Activated CD8-positive, alpha-beta T cell treated with anti-CD3 and anti-CD28 coated beads, Interleukin-2, amount 10 ng/mL, durations not matched to agents 7 days and 5 days (primary cell): ENCODE data around the gene NAA40. TPM values are rescaled to one million over a fixed set of nuclear protein-coding genes. Genes with fewer than 3 reads are reported as not detected.
"Not testable (repeated sequence)": the region's sequence is repeated elsewhere in the genome, so short reads cannot be mapped to it uniquely, and the experiment has no call there.

Experiments
- ATAC-seq: fragments of 150-1000 bp; cut with Tn5 transposase; one replicate; pipeline ENCODE4 v1.10.0; 2021; ENCODE audit warnings: moderate library complexity
- CTCF ChIA-PET: fragments of 350-600 bp; sonication (Branson Sonifier 250); formaldehyde crosslinking; loops from one replicate; lab custom pipeline; 2021; ENCODE audit warnings: antibody characterized with exemption; lab: Charles Lee
- POLR2A ChIA-PET: fragments of 350-600 bp; sonication (Branson Sonifier 250); formaldehyde crosslinking; loops from one replicate; lab custom pipeline; 2021; ENCODE audit warnings: antibody characterized with exemption; lab: Charles Lee
- DNase-seq: peaks from one replicate; pipeline ENCODE4 v3.0.0-alpha.2; 2020
- H3K27ac Mint-ChIP-seq: one replicate; pipeline ENCODE4 v1.8.0; 2021; ENCODE audit warnings: mild to moderate bottlenecking, mixed read lengths
- H3K27me3 Mint-ChIP-seq: one replicate; pipeline ENCODE4 v1.8.0; 2021; ENCODE audit warnings: low read depth, mixed read lengths
- H3K36me3 Mint-ChIP-seq: one replicate; pipeline ENCODE4 v1.8.0; 2021; ENCODE audit warnings: low read depth, mixed read lengths
- H3K4me1 Mint-ChIP-seq: one replicate; pipeline ENCODE4 v1.8.0; 2021; ENCODE audit warnings: low read depth, mixed read lengths
- H3K4me3 Mint-ChIP-seq: one replicate; pipeline ENCODE4 v1.8.0; 2021; ENCODE audit warnings: mild to moderate bottlenecking, mixed read lengths
- H3K9me3 Mint-ChIP-seq: one replicate; pipeline ENCODE4 v1.8.0; 2022; ENCODE audit warnings: mixed read lengths; ENCODE audit not compliant: insufficient read depth
- total RNA-seq, 2 experiments: library from RNA; stranded (reverse); gene quantifications; one replicate each; pipeline ENCODE4 v1.2.3, GENCODE V29; 2021

Gene NAA40
- total RNA-seq, 2 experiments from 2014 or later: 42.6 to 44.9 TPM

- ChIA-PET POLR2A (no interaction called here), CTCF (interaction anchor here (1.0 to 1.4 kb wide), 2 partner anchors 25 to 133 kb away, joined by 3 read pairs; no protein-coding TSS in a partner anchor)
- H3K4me3 Mint-ChIP-seq: no peak overlapping the region
- no peaks in the 10 kb centered on the region for H3K9me3 Mint-ChIP-seq
- peaks cover 18% of the 10 kb centered on the region for H3K36me3 Mint-ChIP-seq
- H3K27me3 Mint-ChIP-seq: peaks cover 2% of the 10 kb centered on the region
- ATAC-seq (no peak), DNase-seq (no peak)
- peaks cover 15% of the 10 kb centered on the region for H3K4me1 Mint-ChIP-seq
- no peak overlapping the region for H3K27ac Mint-ChIP-seq
Observed at GRCh38 chr11:63970902-63971301, 32.1 kb downstream of the NAA40 start.

- POLR2A ChIA-PET: interaction anchor here (1.1 to 1.3 kb wide), 2 partner anchors 12 to 63 kb away, joined by 3 to 7 read pairs; no protein-coding TSS in a partner anchor
- peak overlapping the region; percentile 100 for H3K4me3 Mint-ChIP-seq
- H3K9me3 Mint-ChIP-seq, H3K27me3 Mint-ChIP-seq, DNase-seq, ATAC-seq: not testable (repeated sequence)
- peaks cover 37% of the 10 kb centered on the region for H3K4me1 Mint-ChIP-seq
- H3K36me3 Mint-ChIP-seq: peaks cover 35% of the 10 kb centered on the region
- CTCF ChIA-PET: interaction anchor here (0.7 to 1.3 kb wide), 6 partner anchors 12 to 137 kb away, joined by 3 to 5 read pairs (median 3); no protein-coding TSS in a partner anchor
- H3K27ac Mint-ChIP-seq: peak overlapping the region; percentile 100
Observed at GRCh38 chr11:63973912-63974258, 35.1 kb downstream of the NAA40 start.

GRCh38 chr11:63974259-63975143 is 35.7 kb downstream of the NAA40 start, which contains the start of gene COX8A:
Gene COX8A (plus strand): TSS chr11:63974620. CDS start chr11:63974681, 61 bp downstream.
- peaks cover 42% of the 10 kb centered on the region for H3K4me1 Mint-ChIP-seq
- DNase-seq (peak; percentile 99), ATAC-seq (peak; percentile 99)
- ChIA-PET CTCF (interaction anchor here (0.7 to 1.3 kb wide), 5 partner anchors 11 to 138 kb away, joined by 3 to 5 read pairs (median 3); no protein-coding TSS in a partner anchor), POLR2A (interaction anchor here (0.7 to 1.3 kb wide), 4 partner anchors 11 to 63 kb away, joined by 3 to 7 read pairs (median 3); no protein-coding TSS in a partner anchor)
- peaks cover 35% of the 10 kb centered on the region for H3K36me3 Mint-ChIP-seq
- peak within 1 kb of the TSS; percentile 100 for H3K4me3 Mint-ChIP-seq
- peak within 1 kb of the TSS; percentile 100 for H3K27ac Mint-ChIP-seq
- peaks cover under 1% of the 10 kb centered on the region for H3K27me3 Mint-ChIP-seq
- no peaks in the 10 kb centered on the region for H3K9me3 Mint-ChIP-seq

GRCh38 chr11:63978551-63979239 is 39.9 kb downstream of the NAA40 start:
- ATAC-seq (no peak), DNase-seq (no peak)
- ChIA-PET CTCF (interaction anchor here (0.9 to 1.4 kb wide), 2 partner anchors 22 to 142 kb away, joined by 3 to 4 read pairs; no protein-coding TSS in a partner anchor), POLR2A (no interaction called here)
- H3K9me3 Mint-ChIP-seq: no peaks in the 10 kb centered on the region
- no peaks in the 10 kb centered on the region for H3K27me3 Mint-ChIP-seq
- H3K4me3 Mint-ChIP-seq: no peak overlapping the region
- peak overlapping the region; percentile 54 for H3K27ac Mint-ChIP-seq
- peaks cover 45% of the 10 kb centered on the region for H3K4me1 Mint-ChIP-seq
- H3K36me3 Mint-ChIP-seq: peaks cover 32% of the 10 kb centered on the region

GRCh38 chr11:63979426-63979825 is 40.6 kb downstream of the NAA40 start:
- ATAC-seq (no peak), DNase-seq (no peak)
- CTCF ChIA-PET: interaction anchor here (1.4 kb wide), 1 partner anchor 142 kb away, joined by 4 read pairs; no protein-coding TSS in a partner anchor
- Mint-ChIP-seq H3K27me3 (no peaks in the 10 kb centered on the region), H3K9me3 (no peaks in the 10 kb centered on the region), H3K27ac (no peak overlapping the region), H3K4me1 (peaks cover 39% of the 10 kb centered on the region), H3K36me3 (peaks cover 28% of the 10 kb centered on the region), H3K4me3 (no peak overlapping the region)
- POLR2A ChIA-PET: no interaction called here

- Mint-ChIP-seq H3K27me3 (no peaks in the 10 kb centered on the region), H3K36me3 (peaks cover 25% of the 10 kb centered on the region), H3K4me3 (peak overlapping the region; percentile 98), H3K9me3 (no peaks in the 10 kb centered on the region), H3K4me1 (peaks cover 37% of the 10 kb centered on the region), H3K27ac (peak overlapping the region; percentile 94)
- DNase-seq (peak; percentile 86), ATAC-seq (peak; percentile 90)
- ChIA-PET CTCF (interaction anchor here (1.0 to 1.6 kb wide), 6 partner anchors 9 to 149 kb away, joined by 3 to 11 read pairs (median 4); partner anchors contain the start of gene COX8A), POLR2A (interaction anchor here (0.6 to 1.7 kb wide), 9 partner anchors 9 to 124 kb away, joined by 3 to 7 read pairs (median 4); partner anchors contain the start of genes COX8A and RCOR2)
Observed at GRCh38 chr11:63985812-63986155, 47.0 kb downstream of the NAA40 start.

- Mint-ChIP-seq H3K4me1 (peaks cover 34% of the 10 kb centered on the region), H3K9me3 (no peaks in the 10 kb centered on the region), H3K36me3 (peaks cover 31% of the 10 kb centered on the region), H3K27me3 (no peaks in the 10 kb centered on the region), H3K27ac (peak within 1 kb of the TSS; percentile 94), H3K4me3 (peak within 1 kb of the TSS; percentile 98)
- CTCF ChIA-PET: interaction anchor here (1.0 to 1.6 kb wide), 6 partner anchors 10 to 149 kb away, joined by 3 to 11 read pairs (median 4); partner anchors contain the start of gene COX8A
- DNase-seq (peak; percentile 93), ATAC-seq (peak; percentile 85)
- POLR2A ChIA-PET: interaction anchor here (0.6 to 1.7 kb wide), 9 partner anchors 10 to 125 kb away, joined by 3 to 7 read pairs (median 4); partner anchors contain the start of genes COX8A and RCOR2
Observed at GRCh38 chr11:63986156-63986931, 47.5 kb downstream of the NAA40 start, which contains the start of gene OTUB1. Gene OTUB1 (plus strand): TSS chr11:63986438. CDS start chr11:63986457, 19 bp downstream.

GRCh38 chr11:63986932-63987513 is 48.2 kb downstream of the NAA40 start:
- Mint-ChIP-seq H3K36me3 (peaks cover 38% of the 10 kb centered on the region), H3K27me3 (no peaks in the 10 kb centered on the region), H3K4me1 (peaks cover 33% of the 10 kb centered on the region), H3K4me3 (peak overlapping the region; percentile 77), H3K27ac (peak overlapping the region; percentile 70), H3K9me3 (no peaks in the 10 kb centered on the region)
- DNase-seq: no peak
- ChIA-PET CTCF (interaction anchor here (0.8 to 2.2 kb wide), 2 partner anchors 13 to 150 kb away, joined by 4 to 13 read pairs; no protein-coding TSS in a partner anchor), POLR2A (interaction anchor here (0.8 to 1.8 kb wide), 3 partner anchors 11 to 12 kb away, joined by 3 to 7 read pairs (median 6); no protein-coding TSS in a partner anchor)
- ATAC-seq: no peak

GRCh38 chr11:63991558-63991957 is 52.8 kb downstream of the NAA40 start:
- H3K36me3 Mint-ChIP-seq: peaks cover 52% of the 10 kb centered on the region
- H3K4me1 Mint-ChIP-seq: peaks cover 28% of the 10 kb centered on the region
- no peaks in the 10 kb centered on the region for H3K27me3 Mint-ChIP-seq
- H3K4me3 Mint-ChIP-seq: no peak overlapping the region
- POLR2A ChIA-PET: no interaction called here
- DNase-seq (no peak), ATAC-seq (no peak)
- CTCF ChIA-PET: interaction anchor here (0.8 to 1.9 kb wide), 3 partner anchors 8 to 158 kb away, joined by 3 to 7 read pairs (median 3); no protein-coding TSS in a partner anchor
- no peak overlapping the region for H3K27ac Mint-ChIP-seq
- H3K9me3 Mint-ChIP-seq: no peaks in the 10 kb centered on the region

GRCh38 chr11:63993100-63993499 is 54.3 kb downstream of the NAA40 start:
- Mint-ChIP-seq H3K36me3 (peaks cover 61% of the 10 kb centered on the region), H3K27me3 (no peaks in the 10 kb centered on the region)
- POLR2A ChIA-PET: interaction anchor here (1.0 kb wide), 1 partner anchor 194 kb away, joined by 5 read pairs; no protein-coding TSS in a partner anchor

More at GRCh38 chr11:63993100-63993499, 54.3 kb downstream of the NAA40 start:
- H3K4me1 Mint-ChIP-seq: peaks cover 25% of the 10 kb centered on the region
- DNase-seq: no peak
- no peak for ATAC-seq
- CTCF ChIA-PET: no interaction called here
- no peaks in the 10 kb centered on the region for H3K9me3 Mint-ChIP-seq
- H3K27ac Mint-ChIP-seq: no peak overlapping the region
- H3K4me3 Mint-ChIP-seq: no peak overlapping the region
